Loucy (cell line): ENCODE results near the gene SKIC8.

Experiments used
- H2AFZ ChIP-seq: fragments of 200-600 bp; sonication (generic); 2 replicates; pipeline ENCODE4 v1.6.0; 2016; ENCODE audit warnings: antibody characterized with exemption, mild to moderate bottlenecking, low read length, moderate library complexity
- H3F3A ChIP-seq: fragments of 200-600 bp; 2 replicates; pipeline ENCODE4 v1.6.0; 2016; ENCODE audit warnings: antibody characterized with exemption, low read depth, mild to moderate bottlenecking
- H3K27me3 ChIP-seq: fragments of 200-600 bp; sonication (generic); 2 replicates; pipeline ENCODE4 v1.6.1; 2014; ENCODE audit warnings: low read length, mild to moderate bottlenecking; ENCODE audit not compliant: insufficient read depth, poor library complexity, severe bottlenecking
- H3K36me3 ChIP-seq: fragments of 200-600 bp; sonication (generic); 2 replicates; pipeline ENCODE4 v1.6.1; 2016; ENCODE audit warnings: low read length; ENCODE audit not compliant: insufficient read depth
- H3K4me1 ChIP-seq: fragments of 200-600 bp; sonication (generic); 2 replicates; pipeline ENCODE4 v1.5.1; 2014; ENCODE audit warnings: low read length, mild to moderate bottlenecking; ENCODE audit not compliant: insufficient read depth, poor library complexity, severe bottlenecking
- H3K4me2 ChIP-seq: fragments of 200-600 bp; sonication (generic); 2 replicates; pipeline ENCODE4 v1.6.0; 2014; ENCODE audit warnings: antibody characterized with exemption, low read length, low read depth, mild to moderate bottlenecking; ENCODE audit not compliant: poor library complexity, severe bottlenecking
- H3K4me3 ChIP-seq: fragments of 200-600 bp; sonication (generic); 2 replicates; pipeline ENCODE4 v1.5.1; 2014; ENCODE audit warnings: low read length, mild to moderate bottlenecking, mixed read lengths; ENCODE audit not compliant: poor library complexity, severe bottlenecking
- H3K79me2 ChIP-seq: fragments of 200-600 bp; sonication (generic); 2 replicates; pipeline ENCODE4 v1.6.1; 2014; ENCODE audit warnings: low read length; ENCODE audit not compliant: insufficient read depth
- H3K9ac ChIP-seq: fragments of 200-600 bp; sonication (generic); 2 replicates; pipeline ENCODE4 v1.6.0; 2014; ENCODE audit warnings: mild to moderate bottlenecking, low read depth, low read length, moderate library complexity; ENCODE audit not compliant: poor library complexity, severe bottlenecking
- H3K9me2 ChIP-seq: fragments of 200-600 bp; sonication (generic); replicated peaks from 2 replicates; pipeline ENCODE4 v1.6.1; 2016; ENCODE audit warnings: low read depth, low read length, mixed read lengths
- H3K9me3 ChIP-seq: fragments of 200-600 bp; sonication (generic); 2 replicates; pipeline ENCODE4 v1.6.1; 2014; ENCODE audit warnings: mild to moderate bottlenecking, antibody characterized with exemption, low read length, low read depth; ENCODE audit not compliant: insufficient read depth
- H4K20me1 ChIP-seq: fragments of 200-600 bp; sonication (generic); 2 replicates; pipeline ENCODE4 v1.6.0; 2014; ENCODE audit warnings: antibody characterized with exemption, low read length, mild to moderate bottlenecking; ENCODE audit not compliant: insufficient read depth, poor library complexity, severe bottlenecking
- CTCF ChIP-seq: fragments of 200-600 bp; sonication (generic); conservative IDR thresholded peaks from 2 replicates; pipeline ENCODE4 v1.5.1; 2014; ENCODE audit warnings: mild to moderate bottlenecking, antibody characterized with exemption, low read length
- EZH2phosphoT487 ChIP-seq: fragments of 200-600 bp; IDR thresholded peaks from 2 replicates; pipeline ENCODE4 v1.6.1; 2018; ENCODE audit warnings: antibody characterized with exemption, mild to moderate bottlenecking, moderate library complexity, borderline replicate concordance

The SKIC8 gene

GRCh38 chr15:78239811-78240210 lies 59.6 kb downstream of the SKIC8 start:
- TF ChIP-seq CTCF: no peak
- TF ChIP-seq EZH2phosphoT487: no peak
- no peak overlapping the region for H3K9ac ChIP-seq
- no peaks in the 10 kb centered on the region for H3K4me1 ChIP-seq
- no peaks in the 10 kb centered on the region for H3F3A ChIP-seq
- H3K36me3 ChIP-seq: no peaks in the 10 kb centered on the region
- H3K9me2 ChIP-seq: no peaks in the 10 kb centered on the region
- H4K20me1 ChIP-seq: no peaks in the 10 kb centered on the region
- no peak overlapping the region for H3K4me3 ChIP-seq
- no peaks in the 10 kb centered on the region for H3K79me2 ChIP-seq
- no peaks in the 10 kb centered on the region for H3K9me3 ChIP-seq
- no peak overlapping the region for H3K4me2 ChIP-seq
- H2AFZ ChIP-seq: no peak overlapping the region
- H3K27me3 ChIP-seq: no peaks in the 10 kb centered on the region

GRCh38 chr15:78237146-78237545 lies 62.3 kb downstream of the SKIC8 start:
- Histone ChIP-seq H3K4me3 (no peak overlapping the region), H4K20me1 (no peaks in the 10 kb centered on the region), H3K79me2 (no peaks in the 10 kb centered on the region), H3K4me1 (no peaks in the 10 kb centered on the region), H3K4me2 (no peak overlapping the region), H3K27me3 (no peaks in the 10 kb centered on the region), H3K9me3 (no peaks in the 10 kb centered on the region), H3K36me3 (no peaks in the 10 kb centered on the region), H2AFZ (no peak overlapping the region), H3K9ac (no peak overlapping the region), H3F3A (no peaks in the 10 kb centered on the region), H3K9me2 (no peaks in the 10 kb centered on the region)
- TF ChIP-seq CTCF: no peak
- no peak for TF ChIP-seq EZH2phosphoT487

- Histone ChIP-seq H3K4me1 (no peaks in the 10 kb centered on the region), H3K36me3 (no peaks in the 10 kb centered on the region), H3K4me2 (no peak overlapping the region), H4K20me1 (no peaks in the 10 kb centered on the region), H3K27me3 (no peaks in the 10 kb centered on the region), H2AFZ (no peak overlapping the region), H3K4me3 (no peak overlapping the region), H3K9me2 (no peaks in the 10 kb centered on the region), H3K9ac (no peak overlapping the region), H3F3A (no peaks in the 10 kb centered on the region), H3K79me2 (no peaks in the 10 kb centered on the region), H3K9me3 (no peaks in the 10 kb centered on the region)
- TF ChIP-seq CTCF (no peak), EZH2phosphoT487 (no peak)
Measured at GRCh38 chr15:78236491-78236890, 62.9 kb downstream of the SKIC8 start.
